B cell (primary cell): ENCODE measurements around the gene LUC7L. TPM values are rescaled to one million over a fixed set of nuclear protein-coding genes. Genes with fewer than 3 reads are reported as not detected.
"Not testable (repeated sequence)": the region's sequence is repeated elsewhere in the genome, so short reads cannot be mapped to it uniquely, and the experiment has no call there.

Experiments
- ATAC-seq: fragments of 200-7000 bp; cut with Tn5 transposase; one replicate; pipeline ENCODE4 v1.10.0; 2021; ENCODE audit warnings: low read depth, mild to moderate bottlenecking, moderate number of reproducible peaks, moderate library complexity
- CTCF ChIA-PET: fragments of 350-600 bp; sonication (Branson Sonifier 250); formaldehyde crosslinking; loops from one replicate; lab custom pipeline; 2021; ENCODE audit warnings: antibody characterized with exemption, inconsistent platforms; lab: Charles Lee
- POLR2A ChIA-PET: fragments of 350-600 bp; sonication (Branson Sonifier 250); formaldehyde crosslinking; loops from one replicate; lab custom pipeline; 2021; ENCODE audit warnings: antibody characterized with exemption; lab: Charles Lee
- DNase-seq: peaks from one replicate; pipeline ENCODE4 v3.0.0; 2013
- H2AFZ ChIP-seq: 2 replicates; pipeline ENCODE4 v1.6.1; 2012; ENCODE audit warnings: mild to moderate bottlenecking, low read depth, low read length; ENCODE audit not compliant: insufficient read depth, poor library complexity, severe bottlenecking
- H3K27ac ChIP-seq, 2 donors: 1 replicate in 1 of 2; 2 replicates in 1 of 2; pipeline ENCODE4 v1.5.1; 2012 to 2013; ENCODE audit warnings: low read length in 2 of 2, mild to moderate bottlenecking in 2 of 2, moderate library complexity in 1 of 2
- H3K27me3 ChIP-seq, 4 experiments: fragments of 200-600 bp in 1 of 4; sonication (generic) in 1 of 4; replicated peaks in 1 of 4; 1 replicate in 2 of 4; 2 replicates in 2 of 4; pipeline versions ENCODE4 v1.6.1 to v1.7.0; 2013 to 2016; ENCODE audit warnings: low read length in 3 of 4, mild to moderate bottlenecking in 2 of 4, mixed read lengths in 1 of 4, moderate library complexity in 1 of 4; ENCODE audit not compliant: insufficient read depth in 4 of 4, control insufficient read depth in 3 of 4; ENCODE audit errors: control extremely low read depth in 1 of 4
- H3K36me3 ChIP-seq, 2 experiments: replicated peaks in 1 of 2; 1 replicate in 1 of 2; 2 replicates in 1 of 2; pipeline versions ENCODE4 v1.6.1 to v1.7.1; 2013; ENCODE audit warnings: low read length in 1 of 2; ENCODE audit not compliant: insufficient read depth in 2 of 2, control insufficient read depth in 1 of 2; ENCODE audit errors: control extremely low read depth in 1 of 2, extremely low read depth in 1 of 2
- H3K4me1 ChIP-seq, 2 donors: fragments of 200-600 bp in 1 of 2; sonication (generic) in 1 of 2; 1 replicate in 1 of 2; 2 replicates in 1 of 2; pipeline versions ENCODE4 v1.5.1 to v1.6.1; 2013 to 2017; ENCODE audit warnings: low read length in 2 of 2; ENCODE audit not compliant: control insufficient read depth in 2 of 2, insufficient read depth in 2 of 2
- H3K4me2 ChIP-seq: replicated peaks from 2 replicates; pipeline ENCODE3; 2012; ENCODE audit warnings: mild to moderate bottlenecking, low read depth, low read length; ENCODE audit not compliant: poor library complexity, severe bottlenecking
- H3K4me3 ChIP-seq, 5 experiments: fragments of 200-600 bp in 1 of 5; sonication (generic) in 1 of 5; 1 replicate in 3 of 5; 2 replicates in 2 of 5; pipeline versions ENCODE4 v1.5.1 to v1.7.0; 2011 to 2016; ENCODE audit warnings: low read length in 4 of 5, mild to moderate bottlenecking in 4 of 5, low read depth in 2 of 5, control low read depth in 1 of 5, moderate library complexity in 1 of 5; ENCODE audit not compliant: insufficient read depth in 1 of 5; ENCODE audit errors: control extremely low read depth in 1 of 5, extremely low read depth in 1 of 5
- H3K79me2 ChIP-seq: fragments of 200-600 bp; sonication (generic); one replicate; pipeline ENCODE4 v1.6.0; 2016; ENCODE audit warnings: low read length; ENCODE audit not compliant: control insufficient read depth, insufficient read depth
- H3K9ac ChIP-seq: fragments of 200-600 bp; sonication (generic); 2 replicates; pipeline ENCODE4 v1.6.1; 2017; ENCODE audit warnings: mild to moderate bottlenecking, low read length, moderate library complexity
- H3K9me3 ChIP-seq, 3 donors: one replicate each; pipeline versions ENCODE4 v1.6.1 to v1.7.1; 2013; ENCODE audit warnings: low read length in 2 of 3; ENCODE audit not compliant: control insufficient read depth in 2 of 3, insufficient read depth in 1 of 3; ENCODE audit errors: control extremely low read depth in 1 of 3
- H4K20me1 ChIP-seq: 2 replicates; pipeline ENCODE4 v1.6.0; 2012; ENCODE audit warnings: mild to moderate bottlenecking, low read length; ENCODE audit not compliant: insufficient read depth, control insufficient read depth, poor library complexity, severe bottlenecking
- H3K27ac Mint-ChIP-seq: one replicate; pipeline ENCODE4 v1.8.0; 2021; ENCODE audit warnings: mixed read lengths
- H3K27me3 Mint-ChIP-seq: one replicate; pipeline ENCODE4 v1.8.0; 2021; ENCODE audit warnings: mixed read lengths
- H3K4me1 Mint-ChIP-seq: one replicate; pipeline ENCODE4 v1.8.0; 2021; ENCODE audit warnings: mixed read lengths
- H3K4me3 Mint-ChIP-seq: one replicate; pipeline ENCODE4 v1.8.0; 2021; ENCODE audit warnings: mixed read lengths
- H3K9me3 Mint-ChIP-seq: one replicate; pipeline ENCODE4 v1.8.0; 2022; ENCODE audit warnings: mixed read lengths; ENCODE audit not compliant: insufficient read depth
- EZH2 ChIP-seq: IDR thresholded peaks from 2 replicates; pipeline ENCODE4 v1.6.1; 2012; ENCODE audit warnings: borderline replicate concordance, low read depth, mild to moderate bottlenecking, moderate library complexity, low read length; ENCODE audit not compliant: insufficient read depth, poor library complexity, severe bottlenecking
- WGBS: methylation state at CpG from one replicate; pipeline ENCODE4 v1.1.5; 2013; ENCODE audit warnings: missing lambda C conversion rate; ENCODE audit not compliant: insufficient coverage; 5-methylcytosine and 5-hydroxymethylcytosine counted together
- intact Hi-C: fragments of 100-400 bp; cut with micrococcal nuclease; formaldehyde crosslinking; loops from one replicate; pipeline ENCODE4 v1.10.0; 2022
- polyA plus RNA-seq: library from polyadenylated mRNA; depleted of rRNA; stranded (reverse); fragments of >200 nt; gene quantifications from 2 replicates; pipeline ENCODE4 v1.2.3, GENCODE V29; 2012
- total RNA-seq, 2 donors: library from RNA; stranded (reverse); fragments of 120-200 nt in 1 of 2; gene quantifications; 1 replicate in 1 of 2; 2 replicates in 1 of 2; pipeline versions ENCODE4 v1.2.3 to v1.2.4, GENCODE V29; 2013 to 2022
- TF ChIP-seq, protein P1 (sequence below): fragments of 200-600 bp; IDR thresholded peaks from one replicate; pipeline ENCODE4 v1.8.0; 2022; ENCODE audit warnings: antibody characterized with exemption, mild to moderate bottlenecking

Gene LUC7L
- total and polyA plus RNA-seq, 2 donors (not counting 1 experiment from before 2014, with no cell fraction given), result 148 to 181 TPM

DNA sequence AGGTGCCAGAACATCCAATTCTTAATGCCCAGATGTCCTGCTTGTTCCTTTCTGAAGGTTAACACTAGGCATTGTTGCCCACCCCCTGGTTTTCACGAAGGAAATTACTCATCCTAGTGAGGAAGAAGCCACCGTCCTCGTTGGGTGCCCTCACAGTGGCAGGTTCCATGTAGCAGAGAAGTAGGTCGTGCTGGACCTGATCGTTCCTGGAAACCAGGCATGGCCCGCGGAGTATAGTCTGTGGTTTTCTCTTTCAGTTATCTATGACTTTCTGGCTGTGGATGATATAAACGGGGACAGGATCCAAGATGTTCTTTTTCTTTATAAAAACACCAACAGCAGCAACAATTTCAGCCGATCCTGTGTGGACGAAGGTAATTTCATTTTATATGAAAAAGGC lies 30.0 kb upstream of the LUC7L start:
- Histone ChIP-seq H4K20me1 (no peaks in the 10 kb centered on the region), H3K9ac (no peak overlapping the region), H2AFZ (no peak overlapping the region), H3K27me3 (no peaks in the 10 kb centered on the region), H3K4me1 (no peaks in the 10 kb centered on the region), H3K4me2 (no peak overlapping the region), H3K9me3 (no peaks in the 10 kb centered on the region), H3K36me3 (peaks cover 0 to 46% of the 10 kb centered on the region in 2 experiments), H3K4me3 (no peak overlapping the region), H3K79me2 (no peaks in the 10 kb centered on the region), H3K27ac (no peak overlapping the region)
- TF ChIP-seq, protein P1, sequence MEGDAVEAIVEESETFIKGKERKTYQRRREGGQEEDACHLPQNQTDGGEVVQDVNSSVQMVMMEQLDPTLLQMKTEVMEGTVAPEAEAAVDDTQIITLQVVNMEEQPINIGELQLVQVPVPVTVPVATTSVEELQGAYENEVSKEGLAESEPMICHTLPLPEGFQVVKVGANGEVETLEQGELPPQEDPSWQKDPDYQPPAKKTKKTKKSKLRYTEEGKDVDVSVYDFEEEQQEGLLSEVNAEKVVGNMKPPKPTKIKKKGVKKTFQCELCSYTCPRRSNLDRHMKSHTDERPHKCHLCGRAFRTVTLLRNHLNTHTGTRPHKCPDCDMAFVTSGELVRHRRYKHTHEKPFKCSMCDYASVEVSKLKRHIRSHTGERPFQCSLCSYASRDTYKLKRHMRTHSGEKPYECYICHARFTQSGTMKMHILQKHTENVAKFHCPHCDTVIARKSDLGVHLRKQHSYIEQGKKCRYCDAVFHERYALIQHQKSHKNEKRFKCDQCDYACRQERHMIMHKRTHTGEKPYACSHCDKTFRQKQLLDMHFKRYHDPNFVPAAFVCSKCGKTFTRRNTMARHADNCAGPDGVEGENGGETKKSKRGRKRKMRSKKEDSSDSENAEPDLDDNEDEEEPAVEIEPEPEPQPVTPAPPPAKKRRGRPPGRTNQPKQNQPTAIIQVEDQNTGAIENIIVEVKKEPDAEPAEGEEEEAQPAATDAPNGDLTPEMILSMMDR, result no peak
- no peak for TF ChIP-seq EZH2
- DNase-seq (no peak), ATAC-seq (no peak)
- intact Hi-C loops, result no loop called here
- no peaks in the 10 kb centered on the region for H3K9me3 Mint-ChIP-seq
- no peak overlapping the region for H3K27ac Mint-ChIP-seq
- CTCF ChIA-PET, result no interaction called here
- 85% methylated on average over 4 of the region's 10 CpGs for WGBS
- no peak overlapping the region for H3K4me3 Mint-ChIP-seq
- H3K27me3 Mint-ChIP-seq, result no peaks in the 10 kb centered on the region
- no peaks in the 10 kb centered on the region for H3K4me1 Mint-ChIP-seq
- POLR2A ChIA-PET, result no interaction called here

DNA sequence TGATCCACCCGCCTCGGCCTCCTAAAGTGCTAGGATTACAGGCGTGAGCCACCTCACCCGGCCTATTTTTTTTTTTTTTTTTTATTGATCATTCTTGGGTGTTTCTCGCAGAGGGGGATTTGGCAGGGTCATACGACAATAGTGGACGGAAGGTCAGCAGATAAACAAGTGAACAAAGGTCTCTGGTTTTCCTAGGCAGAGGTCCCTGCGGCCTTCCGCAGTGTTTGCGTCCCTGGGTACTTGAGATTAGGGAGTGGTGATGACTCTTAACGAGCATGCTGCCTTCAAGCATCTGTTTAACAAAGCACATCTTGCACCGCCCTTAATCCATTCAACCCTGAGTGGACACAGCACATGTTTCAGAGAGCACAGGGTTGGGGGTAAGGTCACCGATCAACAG lies 28.8 kb upstream of the LUC7L start:
- DNase-seq, ATAC-seq, H3K9me3 Mint-ChIP-seq, H4K20me1 ChIP-seq, H3K79me2 ChIP-seq, POLR2A ChIA-PET, intact Hi-C loops, CTCF ChIA-PET, H3K9me3 ChIP-seq, H3K4me3 Mint-ChIP-seq, H3K4me2 ChIP-seq, H2AFZ ChIP-seq, H3K4me1 ChIP-seq, H3K4me3 ChIP-seq, H3K27me3 Mint-ChIP-seq, H3K27ac ChIP-seq, H3K9ac ChIP-seq, H3K4me1 Mint-ChIP-seq, H3K27me3 ChIP-seq, H3K27ac Mint-ChIP-seq: not testable (repeated sequence)
- 93% methylated on average over 3 of the region's 13 CpGs for WGBS
- peaks cover 0 to 49% of the 10 kb centered on the region in 2 experiments for H3K36me3 ChIP-seq
